C4-2B (cell line): ENCODE results near the gene PRKCE.

Experiments used
- ZFX ChIP-seq: fragments of 450-650 bp; IDR thresholded peaks from 2 replicates; pipeline ENCODE4 v1.6.1; 2017
- TF ChIP-seq, protein P1 (sequence below): fragments of 450-650 bp; conservative IDR thresholded peaks from 2 replicates; pipeline ENCODE4 v1.5.1; 2017; ENCODE audit warnings: mild to moderate bottlenecking

DNA sequence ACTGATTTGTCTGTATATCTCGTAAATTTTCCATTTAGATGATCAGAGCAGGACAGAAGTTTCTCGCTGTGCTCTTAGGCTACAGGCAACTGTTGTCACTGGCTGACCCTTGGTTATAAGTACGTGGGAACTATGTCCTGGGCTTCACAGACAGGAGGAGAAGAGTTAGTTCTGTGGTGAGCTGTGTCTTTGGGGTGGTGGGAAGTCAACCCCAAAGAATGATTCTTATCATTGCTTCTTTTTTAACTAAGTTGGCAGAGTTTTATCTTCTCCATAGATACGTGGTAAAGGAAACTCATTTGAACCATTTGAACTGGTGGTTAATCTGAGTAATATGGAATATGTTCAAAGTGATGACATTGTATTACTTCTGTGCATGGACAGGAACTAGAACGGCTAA is 415.1 kb downstream of the PRKCE start:
- TF ChIP-seq, protein P1, sequence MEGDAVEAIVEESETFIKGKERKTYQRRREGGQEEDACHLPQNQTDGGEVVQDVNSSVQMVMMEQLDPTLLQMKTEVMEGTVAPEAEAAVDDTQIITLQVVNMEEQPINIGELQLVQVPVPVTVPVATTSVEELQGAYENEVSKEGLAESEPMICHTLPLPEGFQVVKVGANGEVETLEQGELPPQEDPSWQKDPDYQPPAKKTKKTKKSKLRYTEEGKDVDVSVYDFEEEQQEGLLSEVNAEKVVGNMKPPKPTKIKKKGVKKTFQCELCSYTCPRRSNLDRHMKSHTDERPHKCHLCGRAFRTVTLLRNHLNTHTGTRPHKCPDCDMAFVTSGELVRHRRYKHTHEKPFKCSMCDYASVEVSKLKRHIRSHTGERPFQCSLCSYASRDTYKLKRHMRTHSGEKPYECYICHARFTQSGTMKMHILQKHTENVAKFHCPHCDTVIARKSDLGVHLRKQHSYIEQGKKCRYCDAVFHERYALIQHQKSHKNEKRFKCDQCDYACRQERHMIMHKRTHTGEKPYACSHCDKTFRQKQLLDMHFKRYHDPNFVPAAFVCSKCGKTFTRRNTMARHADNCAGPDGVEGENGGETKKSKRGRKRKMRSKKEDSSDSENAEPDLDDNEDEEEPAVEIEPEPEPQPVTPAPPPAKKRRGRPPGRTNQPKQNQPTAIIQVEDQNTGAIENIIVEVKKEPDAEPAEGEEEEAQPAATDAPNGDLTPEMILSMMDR: no peak
- TF ChIP-seq ZFX: no peak
